ENCODE results near the gene C1orf198.

The C1orf198 gene

DNA sequence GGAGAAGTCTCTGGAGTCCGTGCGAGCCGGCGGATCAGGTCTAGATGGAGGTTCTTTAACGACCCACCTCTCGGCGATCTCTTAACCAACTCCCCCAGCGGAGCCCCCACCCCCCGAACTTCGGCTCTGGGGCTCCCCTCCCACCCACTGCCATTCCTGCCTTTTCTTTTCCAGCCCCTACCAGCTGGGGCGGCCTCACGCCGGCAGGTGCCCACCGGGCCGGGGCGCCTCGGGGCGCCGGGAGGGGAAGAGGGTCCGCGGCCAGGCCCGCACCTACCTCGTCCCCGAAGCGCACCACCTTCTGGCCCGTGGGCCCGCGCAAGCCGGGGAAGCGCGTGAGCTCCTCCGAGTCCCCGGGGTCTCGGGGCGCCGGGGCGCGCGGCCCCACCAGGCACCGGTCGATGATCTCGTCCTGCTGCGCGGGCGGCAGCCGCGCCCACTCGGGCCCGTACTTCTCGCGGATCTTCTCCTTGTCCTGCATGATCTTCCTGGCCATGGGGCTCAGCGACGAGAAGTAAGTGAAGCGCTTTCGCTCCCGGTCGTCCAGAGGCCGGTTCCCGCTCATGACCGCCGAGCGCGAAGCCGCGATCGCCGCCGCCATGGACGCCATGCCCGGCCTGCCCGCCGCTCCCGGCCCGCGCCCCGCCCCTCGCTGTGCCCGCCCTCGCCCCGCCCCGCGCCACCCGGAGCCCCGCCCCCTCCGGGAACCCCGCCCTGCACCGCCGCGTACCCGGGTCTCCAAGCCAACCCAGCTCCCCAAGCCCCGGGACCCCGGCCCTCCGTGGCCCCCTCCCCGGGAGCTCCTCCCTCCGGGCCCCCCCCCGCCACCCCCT, at the start of gene C1orf198:
Gene C1orf198 (minus strand): TSS at position 619 of the 833 bp plus-strand sequence. CDS start 9 bp downstream, at position 610.
- peak; percentile 63 for DNase-seq (ENCODE audit: low read depth)

GRCh38 chr1:230917284-230918135, 49.2 kb upstream of the C1orf198 start:
- DNase-seq (ENCODE audit: low read depth), result peak; percentile 84

GRCh38 chr1:230916587-230917283, 48.4 kb upstream of the C1orf198 start:
- DNase-seq (ENCODE audit: low read depth), result no peak

DNA sequence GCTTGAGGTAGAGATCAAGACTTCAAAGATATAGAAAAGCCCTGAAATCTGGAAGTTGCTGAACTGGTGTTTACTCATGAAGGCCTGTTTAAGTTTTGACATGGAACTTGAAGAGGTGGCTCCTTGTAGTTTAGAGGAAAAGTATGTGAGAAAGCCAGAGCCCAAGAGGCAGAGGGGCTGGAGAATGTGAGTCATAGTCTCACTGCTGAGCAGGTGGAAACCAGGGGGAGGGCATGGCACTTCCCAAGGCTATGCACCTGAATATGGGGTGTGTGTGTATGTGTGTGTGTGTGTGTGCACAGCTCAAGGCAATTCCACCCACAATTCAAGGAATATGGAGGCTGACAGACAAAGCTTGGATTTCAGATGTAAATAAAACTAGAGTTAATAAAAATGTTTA, 46.8 kb upstream of the C1orf198 start:
- DNase-seq (ENCODE audit: low read depth), result no peak

DNA sequence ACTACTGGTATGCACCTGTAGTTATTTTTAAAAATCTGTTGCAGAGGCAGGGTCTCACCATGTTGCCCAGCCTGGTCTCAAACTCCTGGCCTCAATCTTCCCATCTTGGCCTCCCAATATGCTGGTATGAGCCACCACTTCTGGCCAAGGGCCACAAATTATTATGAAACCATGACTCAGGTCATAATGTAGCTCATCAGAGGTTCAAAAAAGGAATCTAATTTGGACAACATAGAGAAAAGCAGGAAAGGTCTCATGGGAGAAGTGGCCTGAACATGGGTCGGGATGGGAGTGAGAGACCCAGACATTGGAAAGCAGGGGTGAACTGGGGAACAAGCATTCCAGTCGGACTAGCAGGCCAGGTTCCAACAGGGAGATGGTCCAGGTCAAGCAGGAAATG, 45.2 kb upstream of the C1orf198 start:
- peak; percentile 13 for DNase-seq (ENCODE audit: low read depth)

DNA sequence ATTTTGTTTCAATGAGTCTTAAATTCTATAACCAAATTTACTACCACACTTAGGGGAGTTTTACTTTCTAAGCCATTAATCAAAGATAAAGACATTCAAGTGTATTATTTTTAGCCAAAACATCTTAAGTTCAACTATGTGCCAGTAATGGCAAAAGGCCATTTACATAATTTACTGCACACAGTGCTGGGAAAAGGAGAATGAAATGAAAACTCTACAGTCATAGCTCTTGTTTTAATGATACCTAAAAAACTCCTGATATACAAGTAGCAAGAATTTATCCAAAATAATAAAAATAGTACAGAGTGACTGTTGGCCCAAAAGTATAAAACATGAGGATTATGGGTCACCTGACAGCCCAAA, 42.4 kb upstream of the C1orf198 start:
- no peak for DNase-seq (ENCODE audit: low read depth)

DNA sequence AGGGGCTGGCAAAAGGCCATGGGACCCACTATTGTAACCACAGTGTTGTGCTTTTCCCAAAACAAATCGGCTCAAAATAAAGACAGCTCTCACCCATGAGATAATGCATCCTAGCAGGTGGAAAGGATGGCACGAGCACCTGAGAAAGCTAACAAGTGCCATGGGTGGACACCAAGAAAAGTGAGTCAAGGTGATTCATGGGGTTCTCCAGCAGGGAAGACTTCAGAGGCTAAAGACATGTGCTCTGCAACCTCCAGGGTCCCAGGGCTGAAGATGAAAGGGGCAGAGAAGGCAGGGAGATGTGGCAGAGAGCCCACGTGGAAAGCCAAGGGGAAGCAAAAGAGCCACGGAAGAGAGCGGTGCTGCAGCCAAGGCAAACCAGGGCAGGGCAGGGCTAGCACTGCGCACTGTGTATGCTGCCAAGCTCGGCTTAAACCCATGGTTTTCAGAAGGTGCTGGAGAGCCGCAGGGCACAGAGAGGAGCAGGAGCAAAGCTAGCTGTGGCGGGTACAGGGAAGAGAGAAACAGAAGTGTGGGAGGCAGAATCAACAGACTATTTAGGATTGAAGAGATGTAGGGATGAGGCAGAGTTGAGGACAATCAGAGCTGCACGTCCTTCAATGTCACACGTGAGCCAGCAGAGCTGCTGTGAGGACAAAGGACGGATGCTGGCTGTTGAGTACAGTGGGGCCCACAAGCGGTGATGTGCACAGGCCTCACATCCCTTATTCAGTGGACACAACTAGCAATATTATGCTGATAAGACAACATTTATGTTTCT, 41.8 kb upstream of the C1orf198 start:
- no peak for DNase-seq (ENCODE audit: low read depth)

GRCh38 chr1:230907472-230908205, 39.3 kb upstream of the C1orf198 start:
- no peak for DNase-seq (ENCODE audit: low read depth)

GRCh38 chr1:230906226-230906625, 37.9 kb upstream of the C1orf198 start:
- DNase-seq (ENCODE audit: low read depth), result no peak

GRCh38 chr1:230905733-230906132, 37.4 kb upstream of the C1orf198 start:
- DNase-seq (ENCODE audit: low read depth), result no peak

GRCh38 chr1:230902349-230902923, 34.1 kb upstream of the C1orf198 start:
- no peak for DNase-seq (ENCODE audit: low read depth)

GRCh38 chr1:230901671-230902070, 33.4 kb upstream of the C1orf198 start:
- DNase-seq (ENCODE audit: low read depth), result no peak

- no peak for DNase-seq (ENCODE audit: low read depth)
Measured at GRCh38 chr1:230900984-230901383, 32.7 kb upstream of the C1orf198 start.

DNA sequence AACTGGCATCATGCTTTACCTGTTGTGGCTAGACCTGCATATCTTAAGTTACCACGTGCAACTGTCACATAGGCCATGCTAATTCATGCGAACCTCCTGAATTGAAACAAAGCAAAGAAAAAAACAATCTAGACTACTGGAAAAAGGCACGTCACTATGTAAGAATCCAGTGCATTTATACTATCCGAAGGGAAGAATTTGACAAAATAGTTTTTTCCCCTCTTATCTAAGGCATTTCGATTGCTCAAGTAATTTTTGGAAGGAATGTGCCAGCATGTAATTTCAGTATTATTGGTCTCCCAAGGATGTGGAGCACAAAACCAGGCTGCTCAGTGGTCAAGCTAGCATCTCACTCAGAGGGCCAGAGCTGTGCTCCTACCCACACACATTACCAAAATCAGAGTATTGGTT, 31.5 kb upstream of the C1orf198 start:
- no peak for DNase-seq (ENCODE audit: low read depth)

DNA sequence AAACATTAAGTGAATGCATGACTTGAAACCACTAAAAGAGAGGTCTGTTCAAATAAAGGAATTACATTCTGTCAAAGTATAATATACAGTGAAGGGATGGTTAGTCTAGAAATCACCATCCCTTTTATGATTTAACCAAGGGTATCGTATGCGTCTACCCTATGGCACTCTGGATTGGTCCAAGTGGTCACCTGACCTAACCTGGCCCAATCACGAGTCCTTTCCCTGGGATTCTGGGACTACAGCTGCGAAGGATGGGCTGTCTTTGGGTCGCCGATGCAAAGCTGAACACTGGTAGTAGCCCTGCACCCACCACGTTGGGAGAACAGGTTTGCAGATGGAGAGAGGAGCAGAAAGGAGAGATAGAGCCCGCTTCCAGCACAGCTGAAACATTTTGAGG, 30.4 kb upstream of the C1orf198 start:
- no peak for DNase-seq (ENCODE audit: low read depth)

DNA sequence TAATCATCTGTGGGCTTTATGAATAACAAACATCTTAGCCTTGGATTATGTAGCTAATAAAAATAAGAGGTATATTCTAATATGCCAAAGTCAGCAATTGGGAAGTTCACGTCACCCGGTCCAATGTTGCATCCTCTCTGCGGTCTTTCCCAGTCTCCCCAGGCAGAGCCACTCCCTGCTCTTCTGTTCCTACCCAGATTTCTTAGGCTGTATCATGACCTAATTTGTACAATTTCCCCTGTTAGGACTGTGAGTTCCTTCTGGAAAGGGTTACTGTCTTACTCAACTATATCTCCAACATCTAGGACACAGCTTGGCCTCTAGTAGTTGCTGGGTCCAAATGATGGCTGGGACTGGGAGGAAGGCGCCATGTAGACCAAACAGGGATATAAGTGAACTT, 29.8 kb upstream of the C1orf198 start:
- no peak for DNase-seq (ENCODE audit: low read depth)

GRCh38 chr1:230896779-230897178, 28.5 kb upstream of the C1orf198 start:
- no peak for DNase-seq (ENCODE audit: low read depth)

- no peak for DNase-seq (ENCODE audit: low read depth)
Measured at GRCh38 chr1:230895452-230895851, 27.1 kb upstream of the C1orf198 start.

DNA sequence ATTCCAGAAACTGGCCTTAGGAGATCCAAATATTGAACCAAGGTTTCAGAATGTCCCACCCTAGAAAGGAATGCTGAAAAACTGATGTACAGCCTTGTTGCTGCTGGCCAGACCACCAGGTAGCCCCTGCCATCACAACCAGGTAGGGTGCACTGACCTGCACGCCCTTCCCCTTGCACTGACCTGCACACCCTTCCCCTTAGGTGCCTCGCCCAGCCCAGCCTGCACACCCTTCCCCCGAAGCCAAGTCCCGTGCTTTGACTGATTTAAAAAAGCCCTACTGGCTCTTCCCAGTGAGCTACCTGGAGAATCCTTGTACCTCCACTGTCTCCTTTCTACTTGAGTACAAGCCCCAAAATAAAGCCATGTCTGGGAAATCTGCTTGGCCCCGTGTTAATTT, 26.3 kb upstream of the C1orf198 start:
- DNase-seq (ENCODE audit: low read depth), result no peak

- DNase-seq (ENCODE audit: low read depth), result no peak
Measured at GRCh38 chr1:230894032-230894431, 25.7 kb upstream of the C1orf198 start.

DNA sequence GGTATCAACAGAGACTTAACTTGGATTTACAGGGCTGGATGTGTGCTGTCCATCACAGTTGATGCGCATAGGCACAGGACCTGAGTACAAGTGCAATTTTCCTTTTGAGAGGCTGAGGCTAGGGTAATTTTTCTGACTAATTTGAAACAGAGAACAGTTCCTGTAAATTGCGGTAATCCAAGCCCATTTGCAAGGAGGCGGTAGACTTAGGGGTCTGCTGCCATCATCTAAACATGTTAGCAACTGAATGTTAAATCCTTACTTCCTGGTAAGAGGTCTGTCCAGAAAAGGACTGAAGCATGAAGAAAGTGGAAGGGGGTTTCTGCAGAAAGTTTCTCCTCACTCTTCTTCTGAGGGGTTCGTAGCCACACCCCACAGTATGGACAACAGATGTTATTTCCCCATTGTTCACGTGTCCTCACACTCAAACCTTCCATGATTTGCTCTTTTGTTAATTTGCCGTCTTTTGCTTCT, 23.7 kb upstream of the C1orf198 start:
- no peak for DNase-seq (ENCODE audit: low read depth)
